ENCODE results near the gene TAS2R14. TPM values are rescaled to one million over a fixed set of nuclear protein-coding genes. Genes with fewer than 3 reads are reported as not detected.

The TAS2R14 gene, protein sequence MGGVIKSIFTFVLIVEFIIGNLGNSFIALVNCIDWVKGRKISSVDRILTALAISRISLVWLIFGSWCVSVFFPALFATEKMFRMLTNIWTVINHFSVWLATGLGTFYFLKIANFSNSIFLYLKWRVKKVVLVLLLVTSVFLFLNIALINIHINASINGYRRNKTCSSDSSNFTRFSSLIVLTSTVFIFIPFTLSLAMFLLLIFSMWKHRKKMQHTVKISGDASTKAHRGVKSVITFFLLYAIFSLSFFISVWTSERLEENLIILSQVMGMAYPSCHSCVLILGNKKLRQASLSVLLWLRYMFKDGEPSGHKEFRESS
- total RNA-seq (2014; rRNA removed; shearing (Covaris generic)) (2.9 and 4.5 TPM in 2 replicates), total RNA-seq (2022) (2.4 and 2.8 TPM in 2 replicates), Bru-seq, nascent RNA (percentile 65 among the genes with signal in this experiment), BruChase-seq, experiment 1, labeled RNA remaining after a 6-hour chase (percentile 58 among the genes with signal in this experiment), BruChase-seq, experiment 2, labeled RNA remaining after a 2-hour chase (percentile 78 among the genes with signal in this experiment)
- long read RNA-seq, partial matches to known transcripts = 0 of 8 reads
- long read RNA-seq, other reads (novel, unspliced or antisense) = 7 of 8 reads

DNA sequence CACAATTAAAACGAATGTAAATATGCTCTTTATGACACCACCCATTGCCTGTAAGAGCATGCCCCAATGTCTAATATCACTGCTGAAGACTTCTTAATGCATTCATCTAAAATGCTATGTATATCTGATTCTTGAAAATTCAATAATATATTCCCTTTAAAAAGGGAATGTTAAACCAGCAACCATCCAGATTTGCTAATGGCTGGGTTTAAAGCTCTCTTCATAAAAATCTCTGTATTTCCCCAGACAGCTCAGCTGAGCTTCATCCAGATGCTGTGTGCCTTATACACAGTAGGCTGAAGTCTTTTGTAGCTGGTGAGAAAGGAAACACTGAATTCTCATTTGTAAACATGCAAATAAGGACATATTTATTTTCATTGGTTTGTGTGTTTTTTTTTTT is at the start of gene TAS2R14:
TSS of gene TAS2R14 (minus strand) at position 101 of the 400 bp plus-strand sequence. CDS start at position 45, 56 bp downstream.
- Histone ChIP-seq H3K4me3 (ENCODE audit: low read depth, low read length, poor library complexity, severe bottlenecking) (no peak within 1 kb of the TSS), H3K9me3 (ENCODE audit: low read length) (no peaks in the 10 kb centered on the region), H3K27ac (ENCODE audit: low read depth, low read length, poor library complexity, severe bottlenecking) (no peak within 1 kb of the TSS), H4K20me1 (ENCODE audit: insufficient read depth, low read length) (no peaks in the 10 kb centered on the region), H3K79me2 (ENCODE audit: insufficient read depth, low read depth, low read length) (no peaks in the 10 kb centered on the region), H3K4me1 (ENCODE audit: insufficient read depth, low read length, poor library complexity, severe bottlenecking) (no peaks in the 10 kb centered on the region), H2AFZ (ENCODE audit: low read length) (no peak within 1 kb of the TSS), H3K36me3 (ENCODE audit: insufficient read depth, low read length) (no peaks in the 10 kb centered on the region), H3K9me2 (ENCODE audit: insufficient read depth, low read length) (no peaks in the 10 kb centered on the region), H3K4me2 (ENCODE audit: low read length) (no peak within 1 kb of the TSS)
- intact Hi-C loops (cut with micrococcal nuclease; ENCODE audit: unreplicated experiment) = no loop called here
- BruUV-seq (replicated peaks) = no TSS peak
- no peak for DNase-seq (ENCODE audit: low spot score)
- TF ChIP-seq, protein P1, sequence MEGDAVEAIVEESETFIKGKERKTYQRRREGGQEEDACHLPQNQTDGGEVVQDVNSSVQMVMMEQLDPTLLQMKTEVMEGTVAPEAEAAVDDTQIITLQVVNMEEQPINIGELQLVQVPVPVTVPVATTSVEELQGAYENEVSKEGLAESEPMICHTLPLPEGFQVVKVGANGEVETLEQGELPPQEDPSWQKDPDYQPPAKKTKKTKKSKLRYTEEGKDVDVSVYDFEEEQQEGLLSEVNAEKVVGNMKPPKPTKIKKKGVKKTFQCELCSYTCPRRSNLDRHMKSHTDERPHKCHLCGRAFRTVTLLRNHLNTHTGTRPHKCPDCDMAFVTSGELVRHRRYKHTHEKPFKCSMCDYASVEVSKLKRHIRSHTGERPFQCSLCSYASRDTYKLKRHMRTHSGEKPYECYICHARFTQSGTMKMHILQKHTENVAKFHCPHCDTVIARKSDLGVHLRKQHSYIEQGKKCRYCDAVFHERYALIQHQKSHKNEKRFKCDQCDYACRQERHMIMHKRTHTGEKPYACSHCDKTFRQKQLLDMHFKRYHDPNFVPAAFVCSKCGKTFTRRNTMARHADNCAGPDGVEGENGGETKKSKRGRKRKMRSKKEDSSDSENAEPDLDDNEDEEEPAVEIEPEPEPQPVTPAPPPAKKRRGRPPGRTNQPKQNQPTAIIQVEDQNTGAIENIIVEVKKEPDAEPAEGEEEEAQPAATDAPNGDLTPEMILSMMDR (conservative IDR thresholded peaks at IDR 0.05; ENCODE audit: low read length) = no peak
- no peak for TF ChIP-seq EZH2phosphoT487 (IDR thresholded peaks at IDR 0.05; ENCODE audit: borderline replicate concordance, low read depth, low read length)
- POLR2A ChIA-PET = interaction anchor here (0.6 kb wide), 1 partner anchor 62 kb away, joined by 3 read pairs; no protein-coding TSS in a partner anchor
- CTCF ChIA-PET (ENCODE audit: unreplicated experiment) = no interaction called here

DNA sequence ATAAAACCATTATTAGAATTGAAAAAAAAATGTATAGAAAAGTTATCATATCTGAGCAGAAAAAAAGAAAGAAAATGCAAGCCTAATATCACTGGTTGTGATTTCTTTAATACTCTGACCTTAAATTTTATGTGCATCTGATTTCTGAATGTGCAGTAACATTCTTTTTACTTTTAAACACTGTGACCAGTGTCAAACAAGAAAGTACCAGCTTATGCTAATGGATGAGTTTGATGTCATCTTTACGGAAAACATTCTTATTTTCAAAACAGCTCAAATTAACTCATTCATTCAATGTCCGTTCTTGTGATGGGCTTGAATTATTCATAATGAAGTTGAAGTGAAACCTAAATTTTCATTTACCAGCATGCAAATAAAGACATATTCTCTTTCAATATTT is 47.7 kb upstream of the TAS2R14 start, which contains the start of gene TAS2R50:
TSS of gene TAS2R50 (minus strand) at position 101 of the 400 bp plus-strand sequence. CDS start at position 49, 52 bp downstream.
- Histone ChIP-seq H4K20me1 (ENCODE audit: insufficient read depth, low read length) (no peaks in the 10 kb centered on the region; the same call in 1 of the 2 replicates), H3K4me3 (ENCODE audit: low read depth, low read length, poor library complexity, severe bottlenecking) (no peak within 1 kb of the TSS), H3K36me3 (ENCODE audit: insufficient read depth, low read length) (no peaks in the 10 kb centered on the region), H3K4me2 (ENCODE audit: low read length) (no peak within 1 kb of the TSS), H3K9me3 (ENCODE audit: low read length) (no peaks in the 10 kb centered on the region), H2AFZ (ENCODE audit: low read length) (no peak within 1 kb of the TSS), H3K4me1 (ENCODE audit: insufficient read depth, low read length, poor library complexity, severe bottlenecking) (no peaks in the 10 kb centered on the region), H3K79me2 (ENCODE audit: insufficient read depth, low read depth, low read length) (no peaks in the 10 kb centered on the region), H3K9me2 (ENCODE audit: insufficient read depth, low read length) (no peaks in the 10 kb centered on the region), H3K27ac (ENCODE audit: low read depth, low read length, poor library complexity, severe bottlenecking) (no peak within 1 kb of the TSS)
- ChIA-PET POLR2A (no interaction called here), CTCF (ENCODE audit: unreplicated experiment) (no interaction called here)
- DNase-seq (ENCODE audit: low spot score) = no peak
- BruUV-seq (replicated peaks) = no TSS peak
- intact Hi-C loops (cut with micrococcal nuclease; ENCODE audit: unreplicated experiment) = no loop called here
- TF ChIP-seq, protein P1 (conservative IDR thresholded peaks at IDR 0.05; ENCODE audit: low read length) = no peak
- TF ChIP-seq EZH2phosphoT487 (IDR thresholded peaks at IDR 0.05; ENCODE audit: borderline replicate concordance, low read depth, low read length) = no peak
